ENCODE measurements around the gene UBE2C. TPM values are rescaled to one million over a fixed set of nuclear protein-coding genes. Genes with fewer than 3 reads are reported as not detected.

The UBE2C gene
- total and polyA plus RNA-seq, 12 donors: 0.79 to 43.3 (median 2.7) TPM

GRCh38 chr20:45848421-45848820 lies 36.0 kb downstream of the UBE2C start:
- Histone ChIP-seq H3K36me3 (replicated peaks in 1 of 2) (peaks cover 0 to 57% of the 10 kb centered on the region in 2 donors), H3K4me3 (no peak overlapping the region), H3K27ac (peak overlapping the region in 2 of 5 donors; percentile 62 to 70), H3K4me1 (replicated peaks in 1 of 2) (peaks cover 14 to 33% of the 10 kb centered on the region in 2 donors), H3K27me3 (no peaks in the 10 kb centered on the region), H3K9me3 (replicated peaks in 1 of 3) (no peaks in the 10 kb centered on the region)
- TF ChIP-seq CTCF (IDR thresholded peaks at IDR 0.05) (no peak), POLR2A (IDR thresholded peaks at IDR 0.05) (no peak)
- intact Hi-C loops (cut with DNase I): no loop called here
- 86 to 91% (median 89%) methylated on average over 8 of the region's 8 CpGs for WGBS, 4 donors
- DNase-seq: peak in 1 of 7 donors; percentile 23

- intact Hi-C loops (cut with DNase I): no loop called here
- H3K27ac ChIP-seq: peak overlapping the region in 3 of 5 donors; percentile 64 to 70 (median 66)
- H3K4me3 ChIP-seq: no peak overlapping the region
- H3K4me1 ChIP-seq (replicated peaks in 1 of 2): peaks cover 14 to 33% of the 10 kb centered on the region in 2 donors
- peak in 1 of 2 donors; percentile 38 for TF ChIP-seq POLR2A (IDR thresholded peaks at IDR 0.05)
- no peak for TF ChIP-seq CTCF (IDR thresholded peaks at IDR 0.05)
- H3K27me3 ChIP-seq: no peaks in the 10 kb centered on the region
- H3K9me3 ChIP-seq (replicated peaks in 1 of 3): no peaks in the 10 kb centered on the region
- peaks cover 0 to 51% of the 10 kb centered on the region in 2 donors for H3K36me3 ChIP-seq (replicated peaks in 1 of 2)
- 58 to 72% (median 60%) methylated on average over 8 of the region's 8 CpGs for WGBS, 4 donors
- peak; percentile 59 to 90 (median 83) for DNase-seq
Observed at GRCh38 chr20:45848969-45849582, 36.6 kb downstream of the UBE2C start.

- Histone ChIP-seq H3K27me3 (no peaks in the 10 kb centered on the region), H3K36me3 (replicated peaks in 1 of 2) (peaks cover 0 to 39% of the 10 kb centered on the region in 2 donors), H3K4me3 (no peak overlapping the region), H3K9me3 (replicated peaks in 1 of 3) (no peaks in the 10 kb centered on the region), H3K27ac (peak overlapping the region in 4 of 5 donors; percentile 2 to 70 (median 65)), H3K4me1 (replicated peaks in 1 of 2) (peaks cover 19 to 42% of the 10 kb centered on the region in 2 donors)
- intact Hi-C loops (cut with DNase I): no loop called here
- TF ChIP-seq CTCF (IDR thresholded peaks at IDR 0.05) (no peak), POLR2A (IDR thresholded peaks at IDR 0.05) (no peak)
- 94 to 100% (median 96%) methylated on average over 1 to 2 of the region's 2 CpGs for WGBS, 4 donors
- DNase-seq: peak in 1 of 7 donors; percentile 12
Observed at GRCh38 chr20:45850238-45850637, 37.8 kb downstream of the UBE2C start.

- Histone ChIP-seq H3K27me3 (no peaks in the 10 kb centered on the region), H3K36me3 (replicated peaks in 1 of 2) (peaks cover 0 to 33% of the 10 kb centered on the region in 2 donors), H3K9me3 (replicated peaks in 1 of 3) (no peaks in the 10 kb centered on the region), H3K4me3 (no peak overlapping the region), H3K4me1 (replicated peaks in 1 of 2) (peaks cover 25 to 49% of the 10 kb centered on the region in 2 donors), H3K27ac (peak overlapping the region; percentile 2 to 70 (median 64))
- intact Hi-C loops (cut with DNase I): no loop called here
- 10 to 63% (median 31%) methylated on average over 1 of the region's 1 CpG for WGBS, 4 donors
- DNase-seq: peak in 4 of 7 donors; percentile 52 to 65 (median 56)
- TF ChIP-seq POLR2A (IDR thresholded peaks at IDR 0.05) (no peak), CTCF (IDR thresholded peaks at IDR 0.05) (no peak)
Observed at GRCh38 chr20:45850926-45851325, 38.5 kb downstream of the UBE2C start.
